ENCODE measurements around the gene CST4. TPM values are rescaled to one million over a fixed set of nuclear protein-coding genes. Genes with fewer than 3 reads are reported as not detected.
A peak's percentile ranks its signal among the peaks of the same experiment; 100 is the strongest.
"Not testable (repeated sequence)": the region's sequence is repeated elsewhere in the genome, so short reads cannot be mapped to it uniquely, and the experiment has no call there.

CST4 gene, protein sequence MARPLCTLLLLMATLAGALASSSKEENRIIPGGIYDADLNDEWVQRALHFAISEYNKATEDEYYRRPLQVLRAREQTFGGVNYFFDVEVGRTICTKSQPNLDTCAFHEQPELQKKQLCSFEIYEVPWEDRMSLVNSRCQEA
- total RNA-seq = not detected in 2 replicates
- long read RNA-seq = 0 reads

DNA sequence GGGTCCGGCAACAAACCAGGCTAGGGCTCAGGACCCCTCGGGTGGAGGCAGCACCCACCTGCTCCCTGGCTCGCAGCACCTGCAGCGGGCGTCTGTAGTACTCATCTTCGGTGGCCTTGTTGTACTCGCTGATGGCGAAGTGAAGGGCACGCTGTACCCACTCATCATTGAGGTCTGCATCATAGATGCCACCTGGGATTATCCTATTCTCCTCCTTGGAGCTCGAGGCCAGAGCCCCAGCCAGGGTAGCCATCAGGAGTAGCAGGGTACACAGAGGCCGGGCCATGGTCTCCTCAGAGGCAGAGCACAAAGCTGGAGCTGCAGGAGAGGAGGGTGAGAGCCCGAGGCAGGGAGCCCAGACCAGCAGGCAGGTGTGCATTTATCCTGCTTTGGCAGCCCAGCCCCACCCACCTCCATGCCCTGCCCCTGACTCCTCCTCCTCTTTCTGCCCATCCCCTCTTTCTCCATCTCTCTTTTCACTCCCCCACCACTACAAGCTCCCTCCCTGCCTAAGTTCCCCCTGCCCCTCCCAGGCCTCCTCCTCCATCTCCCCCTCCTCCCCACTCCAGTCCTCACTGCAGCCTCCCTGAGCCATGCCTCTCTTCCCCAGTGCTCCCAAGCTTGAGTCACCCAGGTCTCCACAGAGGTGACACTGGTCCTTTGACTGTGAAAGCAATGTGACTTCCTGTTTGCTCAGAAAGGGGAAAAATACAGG is at the start of gene CST4:
Gene CST4, minus strand, starts transcription at position 355 of the 715 bp plus-strand sequence. Its CDS starts 69 bp downstream, at position 286.
- not testable (repeated sequence) for H3K36me3 Mint-ChIP-seq (ENCODE audit: insufficient read depth); H3K27ac Mint-ChIP-seq; H3K4me1 Mint-ChIP-seq (ENCODE audit: low read depth); DNase-seq (ENCODE audit: low spot score, unreplicated experiment); H3K4me3 Mint-ChIP-seq (ENCODE audit: low read depth); H3K9me3 Mint-ChIP-seq (ENCODE audit: low read depth)
- H3K27me3 Mint-ChIP-seq = peaks cover 22% of the 10 kb centered on the region

DNA sequence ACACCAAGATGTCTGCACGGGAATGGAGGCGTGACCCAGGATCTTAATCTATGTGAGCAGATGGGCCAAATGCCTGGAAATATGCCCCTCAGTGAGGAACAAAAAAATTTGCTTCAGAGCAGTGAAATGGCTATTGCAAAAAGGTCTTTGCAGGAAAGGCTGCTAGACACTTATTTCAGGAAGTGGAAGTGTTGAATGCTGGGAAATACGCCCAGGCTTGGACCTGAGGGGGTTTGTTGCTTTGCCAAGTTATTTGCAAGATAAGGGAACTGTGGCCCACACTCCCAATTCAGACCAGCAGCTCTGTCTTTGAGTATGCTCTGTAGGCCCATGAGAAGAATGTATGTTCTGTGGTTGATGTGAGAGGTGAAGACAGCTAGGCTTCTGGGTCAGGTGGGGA is 46.6 kb upstream of the CST4 start:
- peaks cover 84% of the 10 kb centered on the region for H3K27me3 Mint-ChIP-seq
- H3K36me3 Mint-ChIP-seq (ENCODE audit: insufficient read depth); H3K4me3 Mint-ChIP-seq (ENCODE audit: low read depth); DNase-seq (ENCODE audit: low spot score, unreplicated experiment); H3K27ac Mint-ChIP-seq; H3K9me3 Mint-ChIP-seq (ENCODE audit: low read depth): not testable (repeated sequence)
- H3K4me1 Mint-ChIP-seq (ENCODE audit: low read depth) = peaks cover 11% of the 10 kb centered on the region

GRCh38 chr20:23734949-23735348 is 46.1 kb upstream of the CST4 start:
- not testable (repeated sequence) for DNase-seq (ENCODE audit: low spot score, unreplicated experiment); H3K27ac Mint-ChIP-seq

DNA sequence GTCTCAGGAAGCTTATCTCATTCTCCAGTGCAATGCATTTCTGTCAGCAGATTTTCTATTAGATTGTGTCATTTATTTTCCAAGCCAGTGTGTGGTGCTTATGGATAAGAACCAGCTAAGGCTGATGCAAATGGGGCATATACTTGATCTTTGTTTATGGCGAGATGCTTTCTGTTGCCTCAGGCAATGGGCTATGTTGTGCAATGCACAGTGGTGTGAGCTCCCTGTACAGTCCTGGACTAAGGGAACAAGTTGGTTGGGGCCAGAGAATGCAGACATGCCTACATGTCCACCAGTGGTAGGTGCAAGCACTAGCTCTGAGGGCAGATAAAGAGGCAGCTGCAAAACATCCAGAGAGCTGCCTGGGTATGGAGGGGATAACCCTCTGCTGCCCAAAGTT is 45.6 kb upstream of the CST4 start:
- H3K36me3 Mint-ChIP-seq (ENCODE audit: insufficient read depth); H3K9me3 Mint-ChIP-seq (ENCODE audit: low read depth); DNase-seq (ENCODE audit: low spot score, unreplicated experiment); H3K4me3 Mint-ChIP-seq (ENCODE audit: low read depth); H3K27ac Mint-ChIP-seq; H3K4me1 Mint-ChIP-seq (ENCODE audit: low read depth): not testable (repeated sequence)
- H3K27me3 Mint-ChIP-seq = peaks cover 83% of the 10 kb centered on the region

More at GRCh38 chr20:23734949-23735348, 46.1 kb upstream of the CST4 start:
- H3K4me1 Mint-ChIP-seq (ENCODE audit: low read depth); H3K9me3 Mint-ChIP-seq (ENCODE audit: low read depth); H3K36me3 Mint-ChIP-seq (ENCODE audit: insufficient read depth); H3K4me3 Mint-ChIP-seq (ENCODE audit: low read depth): not testable (repeated sequence)
- H3K27me3 Mint-ChIP-seq = peaks cover 83% of the 10 kb centered on the region

DNA sequence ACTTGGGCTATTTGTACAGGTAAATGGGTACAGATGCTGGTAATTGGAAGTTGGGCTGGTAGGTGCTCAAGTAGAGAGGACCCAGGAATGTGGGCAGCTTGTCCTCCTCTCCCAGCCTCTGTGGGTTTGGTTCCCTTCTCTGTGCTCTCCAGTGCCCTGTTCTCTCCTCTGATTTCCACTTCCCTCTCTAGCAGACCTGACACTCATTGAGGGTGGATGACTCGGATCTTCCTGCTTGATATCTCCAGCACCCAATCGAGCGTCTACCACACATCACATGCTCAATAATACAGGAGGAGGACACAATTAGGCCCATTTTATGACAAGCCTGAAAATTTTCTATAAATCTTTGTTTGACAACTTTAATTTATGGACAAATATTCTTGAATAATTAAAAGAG is 38.2 kb upstream of the CST4 start:
- Mint-ChIP-seq H3K4me3 (ENCODE audit: low read depth) (no peak overlapping the region), H3K36me3 (ENCODE audit: insufficient read depth) (no peaks in the 10 kb centered on the region), H3K27me3 (peaks cover 58% of the 10 kb centered on the region), H3K4me1 (ENCODE audit: low read depth) (no peaks in the 10 kb centered on the region), H3K9me3 (ENCODE audit: low read depth) (no peaks in the 10 kb centered on the region), H3K27ac (peak overlapping the region; percentile 79)
- TF ChIP-seq, protein P1, sequence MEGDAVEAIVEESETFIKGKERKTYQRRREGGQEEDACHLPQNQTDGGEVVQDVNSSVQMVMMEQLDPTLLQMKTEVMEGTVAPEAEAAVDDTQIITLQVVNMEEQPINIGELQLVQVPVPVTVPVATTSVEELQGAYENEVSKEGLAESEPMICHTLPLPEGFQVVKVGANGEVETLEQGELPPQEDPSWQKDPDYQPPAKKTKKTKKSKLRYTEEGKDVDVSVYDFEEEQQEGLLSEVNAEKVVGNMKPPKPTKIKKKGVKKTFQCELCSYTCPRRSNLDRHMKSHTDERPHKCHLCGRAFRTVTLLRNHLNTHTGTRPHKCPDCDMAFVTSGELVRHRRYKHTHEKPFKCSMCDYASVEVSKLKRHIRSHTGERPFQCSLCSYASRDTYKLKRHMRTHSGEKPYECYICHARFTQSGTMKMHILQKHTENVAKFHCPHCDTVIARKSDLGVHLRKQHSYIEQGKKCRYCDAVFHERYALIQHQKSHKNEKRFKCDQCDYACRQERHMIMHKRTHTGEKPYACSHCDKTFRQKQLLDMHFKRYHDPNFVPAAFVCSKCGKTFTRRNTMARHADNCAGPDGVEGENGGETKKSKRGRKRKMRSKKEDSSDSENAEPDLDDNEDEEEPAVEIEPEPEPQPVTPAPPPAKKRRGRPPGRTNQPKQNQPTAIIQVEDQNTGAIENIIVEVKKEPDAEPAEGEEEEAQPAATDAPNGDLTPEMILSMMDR (IDR thresholded peaks at IDR 0.05; ENCODE audit: unreplicated experiment) = no peak
- no peak for DNase-seq (ENCODE audit: low spot score, unreplicated experiment)

GRCh38 chr20:23725102-23725501 is 36.3 kb upstream of the CST4 start:
- no peaks in the 10 kb centered on the region for H3K9me3 Mint-ChIP-seq (ENCODE audit: low read depth)
- peaks cover 47% of the 10 kb centered on the region for H3K27me3 Mint-ChIP-seq

GRCh38 chr20:23723659-23724307 is 34.9 kb upstream of the CST4 start:
- H3K4me3 Mint-ChIP-seq (ENCODE audit: low read depth); H3K27ac Mint-ChIP-seq; H3K4me1 Mint-ChIP-seq (ENCODE audit: low read depth); H3K9me3 Mint-ChIP-seq (ENCODE audit: low read depth); H3K36me3 Mint-ChIP-seq (ENCODE audit: insufficient read depth): not testable (repeated sequence)
- peak; percentile 51 for DNase-seq (ENCODE audit: low spot score, unreplicated experiment)
- TF ChIP-seq, protein P1 (IDR thresholded peaks at IDR 0.05; ENCODE audit: unreplicated experiment) = peak; percentile 71
- peaks cover 38% of the 10 kb centered on the region for H3K27me3 Mint-ChIP-seq

More at GRCh38 chr20:23725102-23725501, 36.3 kb upstream of the CST4 start:
- Mint-ChIP-seq H3K27ac (no peak overlapping the region), H3K36me3 (ENCODE audit: insufficient read depth) (no peaks in the 10 kb centered on the region), H3K4me3 (ENCODE audit: low read depth) (no peak overlapping the region), H3K4me1 (ENCODE audit: low read depth) (peaks cover 1% of the 10 kb centered on the region)
- TF ChIP-seq, protein P1 (IDR thresholded peaks at IDR 0.05; ENCODE audit: unreplicated experiment) = no peak
- no peak for DNase-seq (ENCODE audit: low spot score, unreplicated experiment)

DNA sequence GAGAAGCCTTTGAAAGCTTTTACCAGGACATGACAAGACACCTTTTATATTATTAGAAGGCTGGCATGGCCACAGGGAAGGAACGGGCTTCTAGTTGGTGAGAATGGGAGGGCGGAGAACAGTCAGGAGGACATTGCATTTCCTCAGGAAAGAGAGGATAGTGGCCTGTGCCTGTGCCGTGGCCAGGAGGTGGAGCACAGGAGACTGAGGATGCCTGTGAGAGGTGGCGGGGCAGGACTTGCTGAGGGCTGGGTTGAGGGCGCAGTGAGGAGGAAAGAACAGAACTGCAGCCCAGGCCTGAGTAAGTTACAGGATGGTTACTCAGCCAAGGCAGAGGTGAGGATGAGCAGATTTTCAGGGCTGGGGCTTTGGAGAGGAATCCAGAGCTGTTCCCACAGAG is 34.0 kb upstream of the CST4 start:
- H3K27ac Mint-ChIP-seq; H3K4me3 Mint-ChIP-seq (ENCODE audit: low read depth); H3K36me3 Mint-ChIP-seq (ENCODE audit: insufficient read depth); H3K9me3 Mint-ChIP-seq (ENCODE audit: low read depth); H3K4me1 Mint-ChIP-seq (ENCODE audit: low read depth); DNase-seq (ENCODE audit: low spot score, unreplicated experiment): not testable (repeated sequence)
- H3K27me3 Mint-ChIP-seq = peaks cover 30% of the 10 kb centered on the region
